ENCODE measurements around the gene PRKCB. TPM values are rescaled to one million over a fixed set of nuclear protein-coding genes. Genes with fewer than 3 reads are reported as not detected.

PRKCB gene
- polyA plus RNA-seq, 1 donor from 2014 or later: 27.6 TPM

DNA sequence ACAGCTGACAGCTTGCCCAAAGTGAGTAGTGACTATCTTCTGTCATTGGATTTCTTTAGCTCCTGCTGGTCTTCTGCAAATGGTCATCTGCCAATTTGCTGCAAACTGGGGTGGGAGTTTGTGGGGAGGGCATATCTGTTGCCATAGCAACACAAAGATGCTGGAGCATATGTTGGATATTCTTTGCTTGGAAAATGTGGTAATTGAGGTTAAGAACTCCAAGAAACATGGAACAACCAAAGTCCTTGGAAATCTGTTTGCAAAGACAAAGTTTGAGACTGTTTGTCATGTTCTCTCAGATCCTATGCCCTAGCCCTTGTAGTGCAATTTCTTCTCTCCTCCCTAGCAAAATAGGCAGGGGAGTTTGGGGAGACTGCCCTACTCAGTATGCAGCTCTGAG, 155.3 kb downstream of the PRKCB start:
- H3K36me3 ChIP-seq (ENCODE audit: insufficient read depth, low read length): no peaks in the 10 kb centered on the region
- no peak overlapping the region for H3K4me2 ChIP-seq (ENCODE audit: low read length)
- no peaks in the 10 kb centered on the region for H3K27me3 ChIP-seq (ENCODE audit: insufficient read depth, low read depth, low read length)
- no peaks in the 10 kb centered on the region for H4K20me1 ChIP-seq (ENCODE audit: insufficient read depth)
- no peak overlapping the region for H2AFZ ChIP-seq (ENCODE audit: low read depth, low read length)
- H3K9me2 ChIP-seq (ENCODE audit: insufficient read depth, low read length): no peaks in the 10 kb centered on the region
- H3K79me2 ChIP-seq (replicated peaks; ENCODE audit: insufficient read depth, low read length): no peaks in the 10 kb centered on the region
- H3K4me3 ChIP-seq (ENCODE audit: low read length): no peak overlapping the region
- H3K9ac ChIP-seq (ENCODE audit: low read length): no peak overlapping the region
- H3K27ac ChIP-seq (ENCODE audit: low read length): no peak overlapping the region
- no peaks in the 10 kb centered on the region for H3F3A ChIP-seq (ENCODE audit: insufficient read depth, low read length, poor library complexity, severe bottlenecking)
- no peaks in the 10 kb centered on the region for H3K9me3 ChIP-seq (ENCODE audit: low read length)
- TF ChIP-seq, protein P1, sequence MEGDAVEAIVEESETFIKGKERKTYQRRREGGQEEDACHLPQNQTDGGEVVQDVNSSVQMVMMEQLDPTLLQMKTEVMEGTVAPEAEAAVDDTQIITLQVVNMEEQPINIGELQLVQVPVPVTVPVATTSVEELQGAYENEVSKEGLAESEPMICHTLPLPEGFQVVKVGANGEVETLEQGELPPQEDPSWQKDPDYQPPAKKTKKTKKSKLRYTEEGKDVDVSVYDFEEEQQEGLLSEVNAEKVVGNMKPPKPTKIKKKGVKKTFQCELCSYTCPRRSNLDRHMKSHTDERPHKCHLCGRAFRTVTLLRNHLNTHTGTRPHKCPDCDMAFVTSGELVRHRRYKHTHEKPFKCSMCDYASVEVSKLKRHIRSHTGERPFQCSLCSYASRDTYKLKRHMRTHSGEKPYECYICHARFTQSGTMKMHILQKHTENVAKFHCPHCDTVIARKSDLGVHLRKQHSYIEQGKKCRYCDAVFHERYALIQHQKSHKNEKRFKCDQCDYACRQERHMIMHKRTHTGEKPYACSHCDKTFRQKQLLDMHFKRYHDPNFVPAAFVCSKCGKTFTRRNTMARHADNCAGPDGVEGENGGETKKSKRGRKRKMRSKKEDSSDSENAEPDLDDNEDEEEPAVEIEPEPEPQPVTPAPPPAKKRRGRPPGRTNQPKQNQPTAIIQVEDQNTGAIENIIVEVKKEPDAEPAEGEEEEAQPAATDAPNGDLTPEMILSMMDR (IDR thresholded peaks at IDR 0.05; ENCODE audit: poor library complexity, severe bottlenecking): no peak
- TF ChIP-seq RAD21 (conservative IDR thresholded peaks at IDR 0.05) (no peak), SMC3 (conservative IDR thresholded peaks at IDR 0.05; ENCODE audit: poor library complexity) (no peak), MXI1 (conservative IDR thresholded peaks at IDR 0.05; ENCODE audit: poor library complexity, severe bottlenecking) (no peak), EP300 (conservative IDR thresholded peaks at IDR 0.05; ENCODE audit: poor library complexity, severe bottlenecking) (no peak), TAF1 (IDR thresholded peaks at IDR 0.05; ENCODE audit: low read depth) (no peak), POLR2AphosphoS5 (IDR thresholded peaks at IDR 0.05) (no peak), EZH2 (IDR thresholded peaks at IDR 0.05; ENCODE audit: borderline replicate concordance, insufficient read depth, low read length, poor library complexity, severe bottlenecking) (no peak)
- TF ChIP-seq, protein P2, sequence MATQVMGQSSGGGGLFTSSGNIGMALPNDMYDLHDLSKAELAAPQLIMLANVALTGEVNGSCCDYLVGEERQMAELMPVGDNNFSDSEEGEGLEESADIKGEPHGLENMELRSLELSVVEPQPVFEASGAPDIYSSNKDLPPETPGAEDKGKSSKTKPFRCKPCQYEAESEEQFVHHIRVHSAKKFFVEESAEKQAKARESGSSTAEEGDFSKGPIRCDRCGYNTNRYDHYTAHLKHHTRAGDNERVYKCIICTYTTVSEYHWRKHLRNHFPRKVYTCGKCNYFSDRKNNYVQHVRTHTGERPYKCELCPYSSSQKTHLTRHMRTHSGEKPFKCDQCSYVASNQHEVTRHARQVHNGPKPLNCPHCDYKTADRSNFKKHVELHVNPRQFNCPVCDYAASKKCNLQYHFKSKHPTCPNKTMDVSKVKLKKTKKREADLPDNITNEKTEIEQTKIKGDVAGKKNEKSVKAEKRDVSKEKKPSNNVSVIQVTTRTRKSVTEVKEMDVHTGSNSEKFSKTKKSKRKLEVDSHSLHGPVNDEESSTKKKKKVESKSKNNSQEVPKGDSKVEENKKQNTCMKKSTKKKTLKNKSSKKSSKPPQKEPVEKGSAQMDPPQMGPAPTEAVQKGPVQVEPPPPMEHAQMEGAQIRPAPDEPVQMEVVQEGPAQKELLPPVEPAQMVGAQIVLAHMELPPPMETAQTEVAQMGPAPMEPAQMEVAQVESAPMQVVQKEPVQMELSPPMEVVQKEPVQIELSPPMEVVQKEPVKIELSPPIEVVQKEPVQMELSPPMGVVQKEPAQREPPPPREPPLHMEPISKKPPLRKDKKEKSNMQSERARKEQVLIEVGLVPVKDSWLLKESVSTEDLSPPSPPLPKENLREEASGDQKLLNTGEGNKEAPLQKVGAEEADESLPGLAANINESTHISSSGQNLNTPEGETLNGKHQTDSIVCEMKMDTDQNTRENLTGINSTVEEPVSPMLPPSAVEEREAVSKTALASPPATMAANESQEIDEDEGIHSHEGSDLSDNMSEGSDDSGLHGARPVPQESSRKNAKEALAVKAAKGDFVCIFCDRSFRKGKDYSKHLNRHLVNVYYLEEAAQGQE (IDR thresholded peaks at IDR 0.05; ENCODE audit: borderline replicate concordance): no peak

DNA sequence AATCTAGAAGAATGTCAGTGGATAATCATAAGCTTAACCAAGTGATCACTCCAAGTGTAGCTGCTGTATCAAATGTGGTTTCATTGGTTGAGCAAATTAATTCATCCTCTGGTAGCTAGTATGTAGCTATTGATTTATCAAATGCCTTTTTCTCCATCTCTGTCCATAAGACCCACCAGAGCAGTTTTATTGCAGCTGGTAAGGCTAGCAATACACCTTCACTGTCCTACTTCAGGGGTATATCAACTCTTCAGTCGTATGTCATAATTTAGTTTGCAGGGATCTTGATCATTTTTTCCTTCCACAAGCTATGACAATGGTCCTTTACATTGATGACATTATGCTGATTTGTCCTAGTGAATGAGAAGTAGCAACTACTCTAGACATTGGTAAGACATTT, 158.8 kb downstream of the PRKCB start:
- Histone ChIP-seq H4K20me1 (ENCODE audit: insufficient read depth) (no peaks in the 10 kb centered on the region), H3K4me3 (ENCODE audit: low read length) (no peak overlapping the region), H3K79me2 (replicated peaks; ENCODE audit: insufficient read depth, low read length) (no peaks in the 10 kb centered on the region), H3K36me3 (ENCODE audit: insufficient read depth, low read length) (no peaks in the 10 kb centered on the region), H3K9me2 (ENCODE audit: insufficient read depth, low read length) (no peaks in the 10 kb centered on the region), H3K9ac (ENCODE audit: low read length) (no peak overlapping the region), H2AFZ (ENCODE audit: low read depth, low read length) (no peak overlapping the region), H3K9me3 (ENCODE audit: low read length) (no peaks in the 10 kb centered on the region), H3K27ac (ENCODE audit: low read length) (no peak overlapping the region), H3K4me2 (ENCODE audit: low read length) (no peak overlapping the region), H3K27me3 (ENCODE audit: insufficient read depth, low read depth, low read length) (no peaks in the 10 kb centered on the region), H3F3A (ENCODE audit: insufficient read depth, low read length, poor library complexity, severe bottlenecking) (no peaks in the 10 kb centered on the region)
- TF ChIP-seq EZH2 (IDR thresholded peaks at IDR 0.05; ENCODE audit: borderline replicate concordance, insufficient read depth, low read length, poor library complexity, severe bottlenecking) (no peak), SMC3 (conservative IDR thresholded peaks at IDR 0.05; ENCODE audit: poor library complexity) (no peak), EP300 (conservative IDR thresholded peaks at IDR 0.05; ENCODE audit: poor library complexity, severe bottlenecking) (no peak), RAD21 (conservative IDR thresholded peaks at IDR 0.05) (no peak), MXI1 (conservative IDR thresholded peaks at IDR 0.05; ENCODE audit: poor library complexity, severe bottlenecking) (no peak), TAF1 (IDR thresholded peaks at IDR 0.05; ENCODE audit: low read depth) (no peak), POLR2AphosphoS5 (IDR thresholded peaks at IDR 0.05) (no peak)
- TF ChIP-seq, protein P1 (IDR thresholded peaks at IDR 0.05; ENCODE audit: poor library complexity, severe bottlenecking): no peak
- TF ChIP-seq, protein P2 (IDR thresholded peaks at IDR 0.05; ENCODE audit: borderline replicate concordance): no peak

Measured in neural cell (in vitro differentiated cells).